HCT116 (cell line): ENCODE results near the gene PARVB. TPM values are rescaled to one million over a fixed set of nuclear protein-coding genes. Genes with fewer than 3 reads are reported as not detected.

Source experiments
- ATAC-seq: fragments of 200-7000 bp; cut with Tn5 transposase; 2 replicates; pipeline ENCODE4 v1.9.1; 2020; ENCODE audit warnings: mild to moderate bottlenecking, moderate library complexity
- BruUV-seq: library from RNA; stranded (reverse); fragments of 400-500 nt; replicated peaks from 2 replicates; lab custom pipeline; 2021; lab: Mats Ljungman, UMichigan
- CTCF ChIA-PET: fragments of 300-600 bp; sonication (Branson Sonifier 250); formaldehyde crosslinking; loops from one replicate; lab custom pipeline; 2021; ENCODE audit warnings: antibody characterized with exemption; lab: Charles Lee
- POLR2A ChIA-PET: fragments of 300-600, 350-600 bp; sonication (Branson Sonifier 250); formaldehyde crosslinking; loops from one replicate; lab custom pipeline; 2021; ENCODE audit warnings: antibody characterized with exemption; lab: Charles Lee
- RAD21 ChIA-PET, 2 experiments: fragments of 300-600 bp; sonication (Branson Sonifier 250); formaldehyde crosslinking; loops; one replicate each; lab custom pipeline; 2023; ENCODE audit warnings: low total read pairs in 2 of 2; ENCODE audit not compliant: uncharacterized antibody in 2 of 2, unreplicated experiment in 2 of 2, low non-redundant PET in 1 of 2; lab: Charles Lee
- DNase-seq: peaks from one replicate; pipeline ENCODE4 v3.0.0-alpha.2; 2010; ENCODE audit warnings: low read depth, low spot score
- H2AFZ ChIP-seq: fragments of 200-600 bp; shearing (Covaris generic), sonication (generic); 2 replicates; pipeline ENCODE4 v1.6.1; 2017; ENCODE audit warnings: low read depth, mixed run types, mixed read lengths, antibody characterized with exemption, low read length; ENCODE audit not compliant: poor library complexity, severe bottlenecking
- H3K27ac ChIP-seq: 2 replicates; pipeline ENCODE4 v1.5.1; 2012; ENCODE audit warnings: low read depth, low read length
- H3K27me3 ChIP-seq: fragments of 200-600 bp; sonication (generic); 2 replicates; pipeline ENCODE4 v1.6.1; 2016; ENCODE audit warnings: mixed run types, low read length, mixed read lengths; ENCODE audit not compliant: insufficient read depth
- H3K36me3 ChIP-seq, 2 experiments: fragments of 200-500 bp in 1 of 2; fragments of 200-600 bp in 1 of 2; sonication (Bioruptor generic) in 1 of 2; sonication (generic) in 1 of 2; 2 replicates each; pipeline versions ENCODE4 v1.5.1 to v1.6.1; 2014 to 2016; ENCODE audit warnings: low read length in 2 of 2, inconsistent platforms in 1 of 2, mixed read lengths in 1 of 2, mixed run types in 1 of 2; ENCODE audit not compliant: insufficient read depth in 2 of 2, control insufficient read depth in 1 of 2
- H3K4me1 ChIP-seq, 2 experiments: fragments of 200-600 bp in 1 of 2; sonication (generic) in 1 of 2; 2 replicates each; pipeline versions ENCODE4 v1.5.1 to v1.6.1; 2012 to 2017; ENCODE audit warnings: low read length in 2 of 2, inconsistent platforms in 1 of 2, mild to moderate bottlenecking in 1 of 2, mixed read lengths in 1 of 2, mixed run types in 1 of 2, moderate library complexity in 1 of 2; ENCODE audit not compliant: insufficient read depth in 2 of 2, control insufficient read depth in 1 of 2
- H3K4me2 ChIP-seq: fragments of 200-600 bp; sonication (generic); 2 replicates; pipeline ENCODE4 v1.6.1; 2017; ENCODE audit warnings: mixed run types, low read length, mixed read lengths
- H3K4me3 ChIP-seq, 2 experiments: fragments of 200-600 bp in 1 of 2; sonication (generic) in 1 of 2; replicated peaks in 1 of 2; 2 replicates each; pipeline ENCODE4 v1.5.1; 2011 to 2016; ENCODE audit warnings: low read length in 2 of 2, control low read depth in 1 of 2, low read depth in 1 of 2, mild to moderate bottlenecking in 1 of 2, mixed read lengths in 1 of 2, mixed run types in 1 of 2
- H3K79me2 ChIP-seq: fragments of 200-600 bp; sonication (generic); 2 replicates; pipeline ENCODE4 v1.6.1; 2017; ENCODE audit warnings: mild to moderate bottlenecking, mixed run types, low read length, moderate library complexity, mixed read lengths; ENCODE audit not compliant: insufficient read depth
- H3K9ac ChIP-seq: fragments of 200-600 bp; sonication (generic); 2 replicates; pipeline ENCODE4 v1.6.1; 2016; ENCODE audit warnings: low read length, mixed read lengths
- H3K9me2 ChIP-seq: fragments of 200-600 bp; sonication (generic), shearing (Covaris generic); 2 replicates; pipeline ENCODE4 v1.6.1; 2017; ENCODE audit warnings: mixed run types, mild to moderate bottlenecking, moderate library complexity; ENCODE audit not compliant: insufficient read depth
- H3K9me3 ChIP-seq, 2 experiments: fragments of 200-500 bp in 1 of 2; fragments of 200-600 bp in 1 of 2; sonication (Bioruptor generic) in 1 of 2; sonication (generic) in 1 of 2; 2 replicates each; pipeline ENCODE4 v1.6.1; 2014 to 2017; ENCODE audit warnings: low read length in 2 of 2, mixed read lengths in 2 of 2, inconsistent platforms in 1 of 2, low read depth in 1 of 2, mild to moderate bottlenecking in 1 of 2, mixed run types in 1 of 2, moderate library complexity in 1 of 2; ENCODE audit not compliant: control insufficient read depth in 1 of 2, insufficient read depth in 1 of 2
- H4K20me1 ChIP-seq: fragments of 200-600 bp; sonication (generic), shearing (Covaris generic); 2 replicates; pipeline ENCODE4 v1.6.1; 2017; ENCODE audit warnings: mixed run types, mild to moderate bottlenecking, moderate library complexity; ENCODE audit not compliant: insufficient read depth
- CBX3 ChIP-seq: IDR thresholded peaks from 2 replicates; pipeline ENCODE4 v1.6.1; 2012; ENCODE audit warnings: low read depth
- FOSL1 ChIP-seq: IDR thresholded peaks from 2 replicates; pipeline ENCODE4 v1.6.1; 2012; ENCODE audit warnings: low read depth
- REST ChIP-seq: IDR thresholded peaks from 2 replicates; pipeline ENCODE4 v1.6.1; 2012; ENCODE audit warnings: low read depth
- intact Hi-C: fragments of 100-400 bp; cut with micrococcal nuclease; formaldehyde crosslinking; loops from 2 replicates; pipeline ENCODE4 v1.10.0; 2022
- total RNA-seq: library from RNA; stranded (reverse); gene quantifications from one replicate; pipeline ENCODE4 v1.2.1, GENCODE V29; 2021; ENCODE audit not compliant: unreplicated experiment

PARVB gene
- total RNA-seq, 1 experiment from 2014 or later = 21.4 TPM

GRCh38 chr22:44108806-44109385, 84.8 kb downstream of the PARVB start:
- intact Hi-C loops = no loop called here
- POLR2A ChIA-PET = no interaction called here

More at GRCh38 chr22:44108806-44109385, 84.8 kb downstream of the PARVB start:
- H3K27ac ChIP-seq = no peak overlapping the region
- H3K9ac ChIP-seq = no peak overlapping the region
- H3K9me3 ChIP-seq = no peaks in the 10 kb centered on the region
- ATAC-seq (no peak), DNase-seq (no peak)
- CTCF ChIA-PET = no interaction called here
- no peak overlapping the region for H3K4me3 ChIP-seq
- H3K4me2 ChIP-seq = no peak overlapping the region
- H3K36me3 ChIP-seq = no peaks in the 10 kb centered on the region
- H3K9me2 ChIP-seq = no peaks in the 10 kb centered on the region
- no TSS peak for BruUV-seq
- no peaks in the 10 kb centered on the region for H3K79me2 ChIP-seq
- no peaks in the 10 kb centered on the region for H3K4me1 ChIP-seq
- RAD21 ChIA-PET = no interaction called here
- no peak overlapping the region for H2AFZ ChIP-seq
- TF ChIP-seq CBX3 (no peak), REST (no peak), FOSL1 (no peak)
- no peaks in the 10 kb centered on the region for H3K27me3 ChIP-seq
- no peaks in the 10 kb centered on the region for H4K20me1 ChIP-seq
